Fibroblast of the aortic adventitia (primary cell): ENCODE results near the gene PLB1. TPM values are rescaled to one million over a fixed set of nuclear protein-coding genes. Genes with fewer than 3 reads are reported as not detected.
A peak's percentile ranks its signal among the peaks of the same experiment; 100 is the strongest.

ENCODE experiments used
- DNase-seq: peaks from one replicate; pipeline ENCODE4 v3.0.0-alpha.2; 2010; ENCODE audit warnings: low read depth
- H3K4me3 ChIP-seq: 2 replicates; pipeline ENCODE4 v1.5.1; 2011; ENCODE audit warnings: low read depth, mild to moderate bottlenecking, control low read depth, low read length, moderate library complexity
- total RNA-seq: library from RNA; depleted of rRNA; stranded (reverse); fragments of >200 nt; gene quantifications from 2 replicates; pipeline ENCODE4 v1.2.3, GENCODE V29; 2012; ENCODE audit warnings: low replicate concordance
- TF ChIP-seq, protein P1 (sequence below): IDR thresholded peaks from 2 replicates; pipeline ENCODE4 v1.5.1; 2011; ENCODE audit warnings: mild to moderate bottlenecking, low read length, control low read depth, inconsistent platforms; ENCODE audit not compliant: insufficient read depth

Gene PLB1
- total RNA-seq, 1 donor: 2.7 TPM

GRCh38 chr2:28557389-28558131 lies 61.7 kb downstream of the PLB1 start:
- peak; percentile 19 for DNase-seq
- TF ChIP-seq, protein P1, sequence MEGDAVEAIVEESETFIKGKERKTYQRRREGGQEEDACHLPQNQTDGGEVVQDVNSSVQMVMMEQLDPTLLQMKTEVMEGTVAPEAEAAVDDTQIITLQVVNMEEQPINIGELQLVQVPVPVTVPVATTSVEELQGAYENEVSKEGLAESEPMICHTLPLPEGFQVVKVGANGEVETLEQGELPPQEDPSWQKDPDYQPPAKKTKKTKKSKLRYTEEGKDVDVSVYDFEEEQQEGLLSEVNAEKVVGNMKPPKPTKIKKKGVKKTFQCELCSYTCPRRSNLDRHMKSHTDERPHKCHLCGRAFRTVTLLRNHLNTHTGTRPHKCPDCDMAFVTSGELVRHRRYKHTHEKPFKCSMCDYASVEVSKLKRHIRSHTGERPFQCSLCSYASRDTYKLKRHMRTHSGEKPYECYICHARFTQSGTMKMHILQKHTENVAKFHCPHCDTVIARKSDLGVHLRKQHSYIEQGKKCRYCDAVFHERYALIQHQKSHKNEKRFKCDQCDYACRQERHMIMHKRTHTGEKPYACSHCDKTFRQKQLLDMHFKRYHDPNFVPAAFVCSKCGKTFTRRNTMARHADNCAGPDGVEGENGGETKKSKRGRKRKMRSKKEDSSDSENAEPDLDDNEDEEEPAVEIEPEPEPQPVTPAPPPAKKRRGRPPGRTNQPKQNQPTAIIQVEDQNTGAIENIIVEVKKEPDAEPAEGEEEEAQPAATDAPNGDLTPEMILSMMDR: no peak
- no peak overlapping the region for H3K4me3 ChIP-seq

DNA sequence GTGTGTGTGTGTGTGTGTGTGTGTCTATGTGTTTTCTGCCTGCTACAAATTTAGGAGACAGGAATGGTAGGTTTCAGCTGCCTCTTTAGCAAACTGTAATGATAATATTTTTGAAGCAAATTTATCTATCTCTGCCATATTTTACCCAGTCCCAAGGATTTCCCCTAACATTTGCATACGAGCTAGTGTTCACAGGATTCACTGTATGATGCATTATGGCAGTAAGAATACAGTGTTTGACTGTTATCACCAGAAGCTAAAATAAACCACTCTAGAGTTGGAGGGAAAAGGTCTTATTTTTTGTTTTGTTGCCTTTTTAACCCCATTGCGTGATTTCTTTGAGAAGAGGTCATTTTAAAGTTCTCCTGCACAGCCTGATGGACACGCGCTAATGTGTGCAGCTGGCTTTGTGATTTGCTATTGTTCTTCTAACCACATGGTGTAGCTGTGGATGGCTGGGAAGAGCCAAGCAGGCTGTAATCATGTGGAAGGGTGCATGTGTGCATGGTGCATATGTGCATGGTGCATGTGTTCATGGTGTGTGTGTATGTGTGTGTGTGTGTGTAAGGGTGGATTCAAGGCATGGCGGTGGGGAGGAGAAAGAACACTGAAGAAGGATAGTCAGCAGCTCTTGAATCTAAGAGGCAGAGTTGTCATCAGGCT lies 62.4 kb downstream of the PLB1 start:
- DNase-seq: peak; percentile 14
- TF ChIP-seq, protein P1: no peak
- no peak overlapping the region for H3K4me3 ChIP-seq

DNA sequence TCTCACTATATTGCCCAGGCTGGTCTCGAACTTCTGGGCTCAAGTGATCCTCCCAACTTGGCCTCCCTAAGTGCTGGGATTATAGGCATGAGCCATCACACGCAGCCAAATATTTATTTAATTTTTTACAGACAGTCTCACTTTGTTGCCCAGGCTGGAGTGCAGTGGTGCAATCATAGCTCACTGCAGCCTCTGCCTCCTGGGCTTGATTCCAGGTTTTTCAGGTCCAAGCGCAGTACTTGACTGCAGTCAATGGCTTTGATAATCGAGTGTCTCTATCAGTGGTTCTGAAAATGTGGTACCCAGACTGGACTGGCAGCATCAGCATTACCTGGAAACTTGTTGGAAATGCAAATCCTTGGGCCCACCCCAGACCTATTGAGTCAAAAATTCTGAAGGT lies 63.1 kb downstream of the PLB1 start:
- DNase-seq: peak; percentile 35
- TF ChIP-seq, protein P1: no peak
- H3K4me3 ChIP-seq: no peak overlapping the region

- H3K4me3 ChIP-seq: no peak overlapping the region
- TF ChIP-seq, protein P1: no peak
- no peak for DNase-seq
Measured at GRCh38 chr2:28563869-28564268, 68.0 kb downstream of the PLB1 start.

GRCh38 chr2:28564346-28564745 lies 68.5 kb downstream of the PLB1 start:
- H3K4me3 ChIP-seq: no peak overlapping the region
- DNase-seq: no peak
- TF ChIP-seq, protein P1: no peak

DNA sequence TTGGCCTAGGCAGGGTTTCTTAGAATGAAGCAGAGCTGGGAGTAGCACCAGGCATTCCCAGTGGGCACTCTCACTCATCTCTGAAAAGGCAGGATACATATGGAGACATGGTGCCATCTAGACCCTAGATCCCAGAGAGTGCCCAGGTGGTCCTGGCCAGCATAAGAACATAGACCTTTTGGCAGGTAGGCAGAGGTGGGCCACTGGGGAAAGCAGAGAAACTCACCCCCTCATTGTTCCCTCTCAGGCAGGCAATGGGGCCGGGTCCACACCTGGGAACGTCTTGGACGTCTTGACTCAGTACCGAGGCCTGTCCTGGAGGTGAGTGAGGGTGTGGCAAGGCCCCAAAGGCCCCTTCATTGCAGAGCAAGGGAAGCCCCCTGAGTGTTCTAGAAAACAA lies 69.2 kb downstream of the PLB1 start:
- DNase-seq: no peak
- H3K4me3 ChIP-seq: no peak overlapping the region
- TF ChIP-seq, protein P1: no peak
